GM13977 (cell line): ENCODE data around the gene PLEKHM3.
A peak's percentile ranks its signal among the peaks of the same experiment; 100 is the strongest.
"Not testable (repeated sequence)": the region's sequence is repeated elsewhere in the genome, so short reads cannot be mapped to it uniquely, and the experiment has no call there.

Source experiments
- DNase-seq: peaks from one replicate; pipeline ENCODE4 v3.0.0; 2012; ENCODE audit warnings: low spot score
- CTCF ChIP-seq: IDR thresholded peaks from 2 replicates; pipeline ENCODE4 v1.5.1; 2012; ENCODE audit warnings: mild to moderate bottlenecking, control low read depth; ENCODE audit not compliant: insufficient read depth; ENCODE audit errors: extremely low read depth, missing control alignments
- in situ Hi-C: fragments of 300-500 bp; cut with MboI; formaldehyde crosslinking; loops from one replicate; pipeline ENCODE4 v1.12.0; 2022; ENCODE audit warnings: low sequenced_read_pairs, low pct_unique_long_range_greater_than_20kb, mixed read lengths, inconsistent platforms; ENCODE audit not compliant: unreplicated experiment

Gene PLEKHM3

DNA sequence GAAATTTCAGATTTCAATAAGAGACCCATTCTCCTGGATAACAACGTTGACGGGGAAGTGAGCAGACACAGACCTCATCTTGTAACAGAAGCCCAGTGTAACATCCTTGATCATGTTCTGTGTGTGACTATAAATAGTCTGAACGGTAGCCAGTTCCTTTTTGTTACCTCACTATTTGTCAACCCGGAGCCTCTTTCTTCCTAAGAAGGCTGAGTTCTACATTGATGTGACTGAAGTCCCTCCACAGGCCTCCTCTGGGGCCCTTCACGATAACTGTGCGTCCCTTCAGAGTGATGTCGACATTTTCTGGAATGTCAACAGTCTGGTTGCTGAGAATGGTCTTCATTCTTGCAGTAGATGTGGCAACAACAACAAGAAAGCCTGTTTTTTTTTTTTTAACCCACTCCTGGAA, 6.3 kb upstream of the PLEKHM3 start:
- TF ChIP-seq CTCF = no peak
- DNase-seq = no peak
- in situ Hi-C loops = loop anchor here (10.0 kb wide), 2 partner anchors 287 to 407 kb away; partner anchors contain the start of gene METTL21A

DNA sequence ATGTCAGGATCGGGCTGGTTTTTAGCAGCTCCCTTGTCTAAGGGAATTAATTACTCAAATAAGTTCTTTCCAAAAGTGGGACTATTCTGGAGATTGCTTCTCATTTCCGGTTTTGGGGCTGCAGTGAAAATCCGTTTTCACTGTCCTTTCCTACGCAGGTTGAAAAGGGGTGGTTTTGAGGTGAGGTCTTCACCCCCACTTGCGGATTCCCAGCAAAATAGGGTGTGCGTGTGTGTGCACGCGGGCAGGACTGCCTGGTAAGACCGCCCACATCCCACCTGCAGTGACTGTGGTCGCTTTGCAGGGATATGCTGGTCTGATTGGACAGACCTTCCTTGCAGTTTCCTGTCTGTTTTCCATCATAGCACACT, 472 bp upstream of the PLEKHM3 start:
- in situ Hi-C loops = no loop called here
- peak; percentile 21 for DNase-seq
- no peak for TF ChIP-seq CTCF

- no peak for TF ChIP-seq CTCF
- in situ Hi-C loops = no loop called here
- DNase-seq = no peak
These were observed 1.2 kb downstream of the PLEKHM3 start for GRCh38 chr2:208024091-208024490.

DNA sequence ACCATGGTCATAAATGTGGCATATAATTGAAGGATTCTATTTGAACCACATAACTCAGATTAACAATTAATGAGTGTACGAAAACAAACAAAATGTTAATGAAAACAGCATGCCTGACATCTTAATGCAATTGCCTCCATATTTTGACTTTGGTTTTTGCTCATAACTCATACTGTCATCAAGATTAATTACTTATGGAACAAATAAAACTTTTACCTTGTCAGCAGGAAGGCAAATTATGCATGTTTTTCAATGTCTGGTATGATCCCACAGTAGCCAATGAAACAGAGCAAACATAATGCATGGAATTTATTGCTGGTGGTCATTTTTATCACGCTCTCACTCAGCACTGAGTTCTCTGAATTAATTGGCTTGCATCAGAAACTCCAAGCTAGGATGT, 5.1 kb downstream of the PLEKHM3 start:
- TF ChIP-seq CTCF = no peak
- DNase-seq = no peak
- in situ Hi-C loops = no loop called here

GRCh38 chr2:208018124-208018712, 7.1 kb downstream of the PLEKHM3 start:
- in situ Hi-C loops, DNase-seq: not testable (repeated sequence)

- no peak for TF ChIP-seq CTCF
These were observed 7.6 kb downstream of the PLEKHM3 start for GRCh38 chr2:208017721-208018120.

GRCh38 chr2:208015475-208015874, 9.9 kb downstream of the PLEKHM3 start:
- no peak for TF ChIP-seq CTCF
- DNase-seq = no peak
- in situ Hi-C loops = no loop called here

More at GRCh38 chr2:208017721-208018120, 7.6 kb downstream of the PLEKHM3 start:
- no peak for DNase-seq
- in situ Hi-C loops = no loop called here
